ENCODE measurements around the gene ABCA13. TPM values are rescaled to one million over a fixed set of nuclear protein-coding genes. Genes with fewer than 3 reads are reported as not detected.

The ABCA13 gene
- total RNA-seq, 1 donor from 2014 or later, result not detected

DNA sequence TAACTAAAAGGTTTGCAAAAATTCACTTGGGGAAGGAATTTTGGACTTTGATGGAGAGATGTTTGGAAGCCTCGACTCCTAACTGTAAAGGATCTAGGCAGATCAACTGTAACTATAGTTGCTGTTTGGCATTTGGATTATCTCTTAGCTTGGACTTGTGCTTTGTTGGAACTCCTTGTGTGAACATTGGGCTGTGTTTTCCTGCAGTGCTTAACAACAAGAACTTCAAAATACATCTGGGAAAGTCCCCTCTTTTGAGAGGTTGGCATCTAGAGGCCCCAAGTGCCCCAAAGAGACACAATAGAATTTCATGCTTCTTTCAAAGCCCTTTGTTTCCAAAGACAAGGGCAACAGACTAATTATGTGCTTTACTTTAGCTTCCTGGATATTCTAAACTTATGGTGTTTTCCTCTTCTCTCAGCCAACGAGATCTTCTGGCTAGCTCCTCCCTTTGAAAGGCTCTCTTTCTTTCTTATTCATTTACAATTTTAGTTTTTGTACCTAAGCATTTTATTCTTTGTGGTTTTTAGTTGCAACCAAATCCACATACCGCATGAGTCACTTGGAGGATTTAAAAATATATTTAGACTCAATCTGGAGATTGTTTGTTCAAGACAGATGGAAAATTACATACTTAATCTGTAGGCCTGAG, 11.6 kb downstream of the ABCA13 start:
- Histone ChIP-seq H3K36me3 (no peaks in the 10 kb centered on the region), H3K27me3 (ENCODE audit: low read depth) (peaks cover 9% of the 10 kb centered on the region), H3K4me3 (no peak overlapping the region), H3K4me1 (no peaks in the 10 kb centered on the region), H3K27ac (replicated peaks) (no peak overlapping the region), H3K9me3 (replicated peaks) (peaks cover 15% of the 10 kb centered on the region)
- DNase-seq, result no peak
- TF ChIP-seq, protein P1, sequence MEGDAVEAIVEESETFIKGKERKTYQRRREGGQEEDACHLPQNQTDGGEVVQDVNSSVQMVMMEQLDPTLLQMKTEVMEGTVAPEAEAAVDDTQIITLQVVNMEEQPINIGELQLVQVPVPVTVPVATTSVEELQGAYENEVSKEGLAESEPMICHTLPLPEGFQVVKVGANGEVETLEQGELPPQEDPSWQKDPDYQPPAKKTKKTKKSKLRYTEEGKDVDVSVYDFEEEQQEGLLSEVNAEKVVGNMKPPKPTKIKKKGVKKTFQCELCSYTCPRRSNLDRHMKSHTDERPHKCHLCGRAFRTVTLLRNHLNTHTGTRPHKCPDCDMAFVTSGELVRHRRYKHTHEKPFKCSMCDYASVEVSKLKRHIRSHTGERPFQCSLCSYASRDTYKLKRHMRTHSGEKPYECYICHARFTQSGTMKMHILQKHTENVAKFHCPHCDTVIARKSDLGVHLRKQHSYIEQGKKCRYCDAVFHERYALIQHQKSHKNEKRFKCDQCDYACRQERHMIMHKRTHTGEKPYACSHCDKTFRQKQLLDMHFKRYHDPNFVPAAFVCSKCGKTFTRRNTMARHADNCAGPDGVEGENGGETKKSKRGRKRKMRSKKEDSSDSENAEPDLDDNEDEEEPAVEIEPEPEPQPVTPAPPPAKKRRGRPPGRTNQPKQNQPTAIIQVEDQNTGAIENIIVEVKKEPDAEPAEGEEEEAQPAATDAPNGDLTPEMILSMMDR (IDR thresholded peaks at IDR 0.05; ENCODE audit: borderline replicate concordance), result no peak
- intact Hi-C loops (cut with micrococcal nuclease), result no loop called here

DNA sequence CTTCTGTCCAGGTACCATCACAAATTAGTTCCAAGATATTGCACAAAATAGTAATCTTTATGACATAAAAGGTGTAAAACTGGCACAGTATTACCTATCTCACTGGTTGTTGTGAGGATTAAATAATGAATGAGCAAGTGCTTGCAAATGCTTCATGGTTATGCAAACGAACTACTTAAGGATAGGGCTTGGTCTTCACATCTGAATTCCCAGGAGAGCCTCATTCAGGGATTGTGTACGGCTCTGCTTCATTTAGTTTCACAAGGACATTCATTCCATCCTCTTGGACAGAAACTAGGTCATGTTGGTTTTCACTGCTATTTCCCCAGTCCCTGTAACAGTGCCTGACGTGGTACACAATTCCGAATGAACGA, 12.1 kb downstream of the ABCA13 start:
- DNase-seq, result no peak
- H3K4me1 ChIP-seq, result no peaks in the 10 kb centered on the region
- no peaks in the 10 kb centered on the region for H3K36me3 ChIP-seq
- H3K9me3 ChIP-seq (replicated peaks), result peaks cover 20% of the 10 kb centered on the region
- intact Hi-C loops (cut with micrococcal nuclease), result no loop called here
- peaks cover 9% of the 10 kb centered on the region for H3K27me3 ChIP-seq (ENCODE audit: low read depth)
- no peak overlapping the region for H3K27ac ChIP-seq (replicated peaks)
- TF ChIP-seq, protein P1 (IDR thresholded peaks at IDR 0.05; ENCODE audit: borderline replicate concordance), result no peak
- no peak overlapping the region for H3K4me3 ChIP-seq

DNA sequence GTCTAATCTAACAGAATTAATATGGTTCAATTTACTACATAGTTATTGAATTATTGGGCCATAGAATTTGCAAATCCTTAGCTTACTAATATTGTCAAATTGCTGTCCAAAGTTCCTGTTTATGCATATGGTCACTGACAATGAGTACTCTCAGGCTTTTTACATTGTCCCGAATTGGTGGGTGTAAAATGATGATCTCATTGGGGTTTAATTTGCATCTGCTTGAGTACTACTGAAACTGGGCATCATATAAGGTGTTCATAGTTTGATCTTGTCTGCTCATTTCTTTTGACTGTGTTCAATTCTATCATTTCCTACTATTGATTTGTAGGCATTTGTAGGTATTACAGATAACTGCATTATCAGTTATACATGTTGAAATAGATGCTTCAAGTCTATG, 12.7 kb downstream of the ABCA13 start:
- intact Hi-C loops (cut with micrococcal nuclease), result no loop called here
- Histone ChIP-seq H3K4me3 (no peak overlapping the region), H3K27me3 (ENCODE audit: low read depth) (peaks cover 9% of the 10 kb centered on the region), H3K36me3 (no peaks in the 10 kb centered on the region), H3K27ac (replicated peaks) (no peak overlapping the region), H3K4me1 (no peaks in the 10 kb centered on the region), H3K9me3 (replicated peaks) (peaks cover 20% of the 10 kb centered on the region)
- no peak for DNase-seq
- TF ChIP-seq, protein P1 (IDR thresholded peaks at IDR 0.05; ENCODE audit: borderline replicate concordance), result no peak

DNA sequence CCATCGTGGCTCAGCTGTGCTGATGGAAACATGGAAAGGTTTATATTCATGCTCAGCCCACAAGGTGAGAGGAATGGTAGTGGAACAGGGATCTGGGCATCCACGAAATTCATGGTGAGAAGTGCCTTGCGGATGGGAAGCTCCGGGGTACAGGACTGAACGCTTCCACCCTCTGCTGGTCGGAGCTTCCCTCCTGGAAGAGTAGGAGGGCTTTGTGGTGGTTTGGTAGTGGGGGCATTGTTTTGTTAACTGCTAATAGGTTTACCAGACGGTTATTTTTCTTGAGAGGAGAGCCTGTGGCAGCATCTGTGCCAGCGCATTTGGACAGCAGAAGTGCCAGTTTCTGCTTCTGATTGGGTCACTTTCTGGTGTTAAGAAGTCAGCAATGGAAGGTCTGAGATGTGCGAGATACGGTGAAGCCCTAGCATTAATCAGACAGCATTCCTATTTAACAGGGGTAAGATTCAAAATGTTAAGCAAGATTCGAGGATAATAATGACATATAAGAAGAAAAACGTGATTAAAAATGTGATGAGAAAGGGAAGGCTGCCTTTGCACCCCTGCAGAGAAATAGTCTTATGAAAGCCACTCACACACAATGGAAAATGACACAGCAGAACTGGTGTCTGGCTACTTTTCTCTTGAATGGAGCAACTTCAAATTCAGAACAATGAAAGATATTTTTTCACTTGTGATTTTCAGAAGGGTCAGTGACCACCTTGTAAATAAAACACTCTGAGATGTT, 17.7 kb downstream of the ABCA13 start:
- Histone ChIP-seq H3K36me3 (no peaks in the 10 kb centered on the region), H3K27me3 (ENCODE audit: low read depth) (no peaks in the 10 kb centered on the region), H3K4me1 (no peaks in the 10 kb centered on the region), H3K4me3 (no peak overlapping the region), H3K9me3 (replicated peaks) (peaks cover 20% of the 10 kb centered on the region), H3K27ac (replicated peaks) (no peak overlapping the region)
- TF ChIP-seq, protein P1 (IDR thresholded peaks at IDR 0.05; ENCODE audit: borderline replicate concordance), result no peak
- intact Hi-C loops (cut with micrococcal nuclease), result no loop called here
- DNase-seq, result no peak

DNA sequence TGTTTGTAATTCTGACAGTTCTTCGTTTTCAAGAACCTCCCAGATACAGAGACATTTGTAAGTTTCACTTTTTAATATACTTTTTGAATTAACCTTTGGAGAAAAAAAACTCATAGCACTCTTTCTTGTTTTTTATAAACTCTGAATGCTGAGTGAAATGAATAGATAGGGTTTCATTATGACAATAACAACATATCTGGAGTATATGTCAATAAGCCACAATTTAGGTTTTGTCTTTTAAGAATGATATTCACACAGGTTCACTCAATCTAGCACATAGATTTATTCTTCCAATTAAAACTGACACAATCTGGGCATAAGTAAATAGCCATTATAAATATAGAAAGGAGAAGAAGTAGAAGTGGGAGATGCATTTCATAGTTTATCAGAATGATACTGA, 21.7 kb downstream of the ABCA13 start:
- H3K4me1 ChIP-seq, result no peaks in the 10 kb centered on the region

More for the DNA sequence above, 21.7 kb downstream of the ABCA13 start:
- Histone ChIP-seq H3K27ac (replicated peaks) (no peak overlapping the region), H3K9me3 (replicated peaks) (peaks cover 3% of the 10 kb centered on the region), H3K4me3 (no peak overlapping the region), H3K27me3 (ENCODE audit: low read depth) (peaks cover 6% of the 10 kb centered on the region), H3K36me3 (no peaks in the 10 kb centered on the region)
- intact Hi-C loops (cut with micrococcal nuclease), result no loop called here
- TF ChIP-seq, protein P1 (IDR thresholded peaks at IDR 0.05; ENCODE audit: borderline replicate concordance), result no peak
- DNase-seq, result no peak

Data from left ventricle myocardium inferior (tissue), 1 donor.